K562 (cell line): ENCODE results near the gene ZBTB20. TPM values are rescaled to one million over a fixed set of nuclear protein-coding genes. Genes with fewer than 3 reads are reported as not detected.

ENCODE experiments used
- ATAC-seq: fragments of 200-7000 bp; cut with Tn5 transposase; 3 replicates; pipeline ENCODE4 v1.9.1; 2020; ENCODE audit warnings: moderate library complexity
- BruUV-seq: library from RNA; stranded (reverse); fragments of 400-500 nt; replicated peaks from 2 replicates; lab custom pipeline; 2021; lab: Mats Ljungman, UMichigan
- CTCF ChIA-PET: fragments of 300-600 bp; formaldehyde crosslinking; extraction: SDS; loops from one replicate; lab custom pipeline; 2021; ENCODE audit warnings: low intra/inter-chr PET ratio; lab: Yijun Ruan, JAX
- POLR2A ChIA-PET: fragments of 300-600, 350-650 bp; sonication (Branson Sonifier 250); formaldehyde crosslinking; extraction: SDS; loops from one replicate; lab custom pipeline; 2021; ENCODE audit warnings: antibody characterized with exemption, inconsistent platforms; lab: Yijun Ruan, JAX
- DNase-seq, 4 experiments: peaks; one replicate each; pipeline versions ENCODE4 v3.0.0 to v3.0.0-alpha.2; 2011 to 2018; ENCODE audit warnings: low spot score in 3 of 4, mixed read lengths in 3 of 4; ENCODE audit errors: extremely low read depth in 1 of 4
- FAIRE-seq: peaks from 2 replicates; lab custom pipeline; 2011; peaks lifted over from hg19 to GRCh38; lab: Jason Lieb, UNC
- H2AFZ ChIP-seq: 2 replicates; pipeline ENCODE4 v1.6.0; 2011; ENCODE audit warnings: low read depth, low read length, control low read depth, inconsistent platforms
- H3K27ac ChIP-seq: fragments of 200-600 bp; 3 replicates; pipeline ENCODE4 v1.8.0; 2011; ENCODE audit warnings: low read depth, mild to moderate bottlenecking, control low read depth, inconsistent platforms, low read length, moderate library complexity, mixed read lengths; ENCODE audit errors: extremely low read depth
- H3K27me3 ChIP-seq, 2 experiments: fragments of 300-600 bp in 1 of 2; 2 replicates in 1 of 2; 3 replicates in 1 of 2; pipeline versions ENCODE4 v1.6.0 to v1.8.0; 2011; ENCODE audit warnings: inconsistent platforms in 2 of 2, low read length in 2 of 2, mild to moderate bottlenecking in 1 of 2, mixed read lengths in 1 of 2, moderate library complexity in 1 of 2; ENCODE audit not compliant: control insufficient read depth in 2 of 2, insufficient read depth in 2 of 2
- H3K36me3 ChIP-seq: fragments of 300-600 bp; 3 replicates; pipeline ENCODE4 v1.8.0; 2011; ENCODE audit warnings: mild to moderate bottlenecking, low read length, inconsistent platforms; ENCODE audit not compliant: control insufficient read depth, insufficient read depth
- H3K4me1 ChIP-seq, 2 experiments: fragments of 200-600 bp in 1 of 2; replicated peaks in 1 of 2; 2 replicates in 1 of 2; 3 replicates in 1 of 2; pipeline versions ENCODE4 v1.5.1 to v1.8.0; 2011; ENCODE audit warnings: inconsistent platforms in 2 of 2, low read length in 2 of 2, mild to moderate bottlenecking in 1 of 2, mixed read lengths in 1 of 2, moderate library complexity in 1 of 2; ENCODE audit not compliant: control insufficient read depth in 2 of 2, insufficient read depth in 2 of 2
- H3K4me2 ChIP-seq: 2 replicates; pipeline ENCODE4 v1.6.1; 2011; ENCODE audit warnings: low read length, control low read depth, inconsistent platforms, mixed read lengths; ENCODE audit not compliant: insufficient read depth
- H3K4me3 ChIP-seq: fragments of 200-600 bp; sonication (generic), shearing (Covaris generic); 2 replicates; pipeline ENCODE4 v1.5.1; 2016; ENCODE audit warnings: control low read depth, inconsistent platforms
- H3K79me2 ChIP-seq: fragments of 200-600 bp; 3 replicates; pipeline ENCODE4 v1.8.0; 2011; ENCODE audit warnings: low read length, inconsistent platforms; ENCODE audit not compliant: control insufficient read depth, insufficient read depth
- H3K9ac ChIP-seq, 2 experiments: 2 replicates each; pipeline versions ENCODE4 v1.6.0 to v1.6.1; 2011; ENCODE audit warnings: low read depth in 2 of 2, low read length in 2 of 2, control low read depth in 1 of 2, inconsistent platforms in 1 of 2, mild to moderate bottlenecking in 1 of 2, mixed read lengths in 1 of 2; ENCODE audit not compliant: insufficient read depth in 1 of 2
- H3K9me1 ChIP-seq: one replicate; pipeline ENCODE4 v1.6.0; 2011; ENCODE audit warnings: inconsistent platforms, mild to moderate bottlenecking, low read length, moderate library complexity; ENCODE audit not compliant: control insufficient read depth, insufficient read depth
- H3K9me3 ChIP-seq: replicated peaks from 2 replicates; pipeline ENCODE4 v1.5.1; 2011; ENCODE audit warnings: low read depth, low read length, inconsistent platforms; ENCODE audit not compliant: control insufficient read depth, insufficient read depth
- H4K20me1 ChIP-seq: replicated peaks from 2 replicates; pipeline ENCODE4 v1.6.1; 2011; ENCODE audit warnings: low read length, inconsistent platforms, mixed read lengths; ENCODE audit not compliant: control insufficient read depth, insufficient read depth
- ATF3 ChIP-seq, 2 experiments: fragments of 450-650 bp in 1 of 2; sonication (generic) in 1 of 2; formaldehyde crosslinking in 1 of 2; IDR thresholded peaks in 1 of 2; conservative IDR thresholded peaks in 1 of 2; 2 replicates each; pipeline versions ENCODE4 v1.6.1 to v1.8.1; 2016 to 2023; ENCODE audit warnings: mild to moderate bottlenecking in 2 of 2, moderate library complexity in 2 of 2, inconsistent platforms in 1 of 2, missing genetic modification reagents in 1 of 2
- BHLHE40 ChIP-seq: IDR thresholded peaks from 2 replicates; pipeline ENCODE4 v1.6.1; 2011; ENCODE audit warnings: low read length, improper control_type of control experiment
- CBX3 ChIP-seq, 2 experiments: IDR thresholded peaks; 1 replicate in 1 of 2; 2 replicates in 1 of 2; pipeline ENCODE4 v1.6.1; 2012; ENCODE audit warnings: inconsistent platforms in 2 of 2, low read length in 2 of 2, borderline replicate concordance in 1 of 2, control low read depth in 1 of 2
- CHAMP1 ChIP-seq: fragments of 450-650 bp; IDR thresholded peaks from 2 replicates; pipeline ENCODE4 v1.6.1; 2016; ENCODE audit warnings: mild to moderate bottlenecking
- ELF1 ChIP-seq: fragments of 200-800 bp; sonication (Bioruptor generic); IDR thresholded peaks from 2 replicates; pipeline ENCODE4 v1.6.1; 2016; ENCODE audit warnings: missing genetic modification characterization, missing compliant biosample characterization
- GATAD2A ChIP-seq: fragments of 450-650 bp; IDR thresholded peaks from 2 replicates; pipeline ENCODE4 v1.6.1; 2017
- NBN ChIP-seq: fragments of 450-650 bp; IDR thresholded peaks from 2 replicates; pipeline ENCODE4 v1.6.1; 2016; ENCODE audit warnings: low read depth, mild to moderate bottlenecking
- RAD21 ChIP-seq, 2 experiments: fragments of 250-450 bp in 1 of 2; fragments of 450-650 bp in 1 of 2; sonication (Bioruptor Pico) in 1 of 2; formaldehyde crosslinking in 1 of 2; IDR thresholded peaks in 1 of 2; conservative IDR thresholded peaks in 1 of 2; 2 replicates each; pipeline versions ENCODE4 v1.4.0 to v1.8.0; 2020 to 2022; ENCODE audit warnings: mild to moderate bottlenecking in 2 of 2, moderate library complexity in 1 of 2
- RAD51 ChIP-seq: fragments of 450-650 bp; IDR thresholded peaks from 2 replicates; pipeline ENCODE4 v1.7.1; 2016; ENCODE audit warnings: low read depth, mild to moderate bottlenecking, borderline replicate concordance
- RBM15 ChIP-seq: fragments of 200-400 bp; formaldehyde crosslinking; IDR thresholded peaks from 2 replicates; pipeline ENCODE4 v1.6.1; 2018; ENCODE audit warnings: mild to moderate bottlenecking, low read length, moderate library complexity; ENCODE audit not compliant: insufficient read depth
- RFX1 ChIP-seq: fragments of 450-650 bp; IDR thresholded peaks from 2 replicates; pipeline ENCODE4 v1.6.1; 2016; ENCODE audit warnings: mild to moderate bottlenecking, moderate library complexity
- SMARCB1 ChIP-seq: IDR thresholded peaks from 2 replicates; pipeline ENCODE4 v1.6.1; 2011; ENCODE audit warnings: improper control_type of control experiment, low read depth; ENCODE audit not compliant: insufficient read length
- TCF7 ChIP-seq: sonication (generic); IDR thresholded peaks from 2 replicates; pipeline ENCODE4 v1.6.1; 2016; ENCODE audit warnings: antibody characterized with exemption, borderline replicate concordance
- ZC3H11A ChIP-seq: IDR thresholded peaks from 2 replicates; pipeline ENCODE4 v1.6.1; 2012; ENCODE audit warnings: low read depth, low read length, improper control_type of control experiment
- ZNF561 ChIP-seq: fragments of 450-650 bp; formaldehyde crosslinking; conservative IDR thresholded peaks from 2 replicates; pipeline ENCODE4 v1.4.0; 2020; ENCODE audit warnings: mild to moderate bottlenecking, moderate library complexity
- WGBS: fragments of 100-300 bp; shearing (Covaris generic); methylation state at CpG from one replicate; pipeline ENCODE4 v1.1.6; 2016; ENCODE audit warnings: low coverage, mixed read lengths; ENCODE audit not compliant: insufficient coverage; ENCODE audit errors: missing lambda C conversion rate; 5-methylcytosine and 5-hydroxymethylcytosine counted together
- in situ Hi-C: fragments of 300-500 bp; cut with MboI; formaldehyde crosslinking; loops from 4 replicates; pipeline ENCODE4 v1.15.0; 2018; ENCODE audit warnings: inconsistent platforms, mixed read lengths
- intact Hi-C: fragments of 100-400 bp; cut with micrococcal nuclease; formaldehyde crosslinking; loops from 2 replicates; pipeline ENCODE4 v1.14.2; 2022
- polyA plus RNA-seq, 8 experiments: library from polyadenylated mRNA; depleted of rRNA in 4 of 8; stranded (reverse) in 5 of 8; unstranded in 3 of 8; fragments of >200 nt; fragmentation: Nextera tagmentation in 2 of 8; fragmentation: Illumina TruSeq in 1 of 8; extraction: Ambion mirVana in 2 of 8; extraction: Trizol in 1 of 8; gene quantifications; 2 replicates each; pipeline versions ENCODE4 v1.2.1 to v1.2.3, GENCODE V29; 2011 to 2014; ENCODE audit warnings: inconsistent platforms in 1 of 8, missing spikeins in 1 of 8
- total RNA-seq, 7 experiments: library from RNA; depleted of rRNA in 6 of 7; stranded (reverse); fragments of >200 nt in 6 of 7; fragmentation: Illumina TruSeq in 2 of 7; extraction: Trizol in 2 of 7; gene quantifications; 2 replicates each; pipeline versions ENCODE4 v1.2.1 to v1.2.3, GENCODE V29; 2011 to 2021; ENCODE audit warnings: low replicate concordance in 1 of 7
- TF ChIP-seq, protein P1 (sequence below): fragments of 450-650 bp; formaldehyde crosslinking; IDR thresholded peaks from 2 replicates; pipeline ENCODE4 v1.4.0; 2022; ENCODE audit warnings: mild to moderate bottlenecking, moderate library complexity

ZBTB20 gene
- total and polyA plus RNA-seq, 9 of the 15 experiments (the other 6 are each of a cell fraction or from before 2014, with no cell fraction given), result 0.17 to 1.7 (median 0.45) TPM

GRCh38 chr3:114760679-114761078, 386.4 kb downstream of the ZBTB20 start (continued):
- TF ChIP-seq RAD51, result no peak

GRCh38 chr3:114758831-114759699, 388.0 kb downstream of the ZBTB20 start:
- ChIA-PET POLR2A (no interaction called here), CTCF (no interaction called here)
- H3K36me3 ChIP-seq, result no peaks in the 10 kb centered on the region
- H3K79me2 ChIP-seq, result no peaks in the 10 kb centered on the region
- intact Hi-C loops, result no loop called here
- no peak overlapping the region for H3K9ac ChIP-seq
- 8% methylated on average over 7 of the region's 8 CpGs for WGBS
- no peaks in the 10 kb centered on the region; the same call in 1 of the 2 replicates for H3K9me3 ChIP-seq
- H3K9me1 ChIP-seq, result no peaks in the 10 kb centered on the region
- FAIRE-seq, result no peak
- H2AFZ ChIP-seq, result no peak overlapping the region
- no peak for ATAC-seq
- no peaks in the 10 kb centered on the region for H3K27me3 ChIP-seq
- no TSS peak for BruUV-seq
- no peak overlapping the region for H3K4me2 ChIP-seq
- in situ Hi-C loops, result no loop called here
- no peak for DNase-seq
- H4K20me1 ChIP-seq, result no peaks in the 10 kb centered on the region
- H3K4me1 ChIP-seq, result no peaks in the 10 kb centered on the region
- H3K4me3 ChIP-seq, result no peak overlapping the region
- no peak overlapping the region for H3K27ac ChIP-seq
- TF ChIP-seq ZC3H11A, result no peak
- TF ChIP-seq RBM15, result no peak
- TF ChIP-seq BHLHE40, result no peak
- no peak for TF ChIP-seq TCF7
- no peak for TF ChIP-seq SMARCB1
- TF ChIP-seq ELF1 (tag), result no peak
- TF ChIP-seq CBX3 (IDR thresholded peaks at IDR 0.05; ENCODE audit: borderline replicate concordance in 1 of 2, low read length in 2 of 2), result no peak
- TF ChIP-seq ZNF561 (CRISPR knock-in tag), result no peak
- TF ChIP-seq GATAD2A, result no peak
- no peak for TF ChIP-seq RFX1
- TF ChIP-seq RAD21 (CRISPR knock-in tag; conservative IDR thresholded peaks at IDR 0.05 in 1 of 2, IDR thresholded peaks at IDR 0.05 in 1 of 2), result no peak
- TF ChIP-seq, protein P1, sequence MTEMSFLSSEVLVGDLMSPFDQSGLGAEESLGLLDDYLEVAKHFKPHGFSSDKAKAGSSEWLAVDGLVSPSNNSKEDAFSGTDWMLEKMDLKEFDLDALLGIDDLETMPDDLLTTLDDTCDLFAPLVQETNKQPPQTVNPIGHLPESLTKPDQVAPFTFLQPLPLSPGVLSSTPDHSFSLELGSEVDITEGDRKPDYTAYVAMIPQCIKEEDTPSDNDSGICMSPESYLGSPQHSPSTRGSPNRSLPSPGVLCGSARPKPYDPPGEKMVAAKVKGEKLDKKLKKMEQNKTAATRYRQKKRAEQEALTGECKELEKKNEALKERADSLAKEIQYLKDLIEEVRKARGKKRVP, result no peak
- no peak for TF ChIP-seq NBN
- no peak for TF ChIP-seq CHAMP1
- no peak for TF ChIP-seq ATF3 (IDR thresholded peaks at IDR 0.05)
- no peak for TF ChIP-seq ATF3 (CRISPR knock-in tag; conservative IDR thresholded peaks at IDR 0.05)
